Kidney (tissue), 22 donors: ENCODE measurements around the gene CBX5. TPM values are rescaled to one million over a fixed set of nuclear protein-coding genes. Genes with fewer than 3 reads are reported as not detected.
"Not testable (repeated sequence)": the region's sequence is repeated elsewhere in the genome, so short reads cannot be mapped to it uniquely, and the experiment has no call there.

Source experiments
- DNase-seq, 5 donors: peaks; one replicate each; pipeline ENCODE4 v3.0.0-alpha.2; 2013 to 2020
- FAIRE-seq: peaks from 2 replicates; lab custom pipeline; 2012; peaks lifted over from hg19 to GRCh38; lab: Jason Lieb, UNC
- H3K27ac ChIP-seq, 2 donors: one replicate each; pipeline ENCODE4 v1.7.0; 2013; ENCODE audit warnings: low read depth in 2 of 2, low read length in 2 of 2, inconsistent platforms in 1 of 2
- H3K27me3 ChIP-seq: one replicate; pipeline ENCODE4 v1.7.1; 2013; ENCODE audit warnings: low read length, inconsistent platforms; ENCODE audit not compliant: control insufficient read depth, insufficient read depth
- H3K36me3 ChIP-seq, 3 donors: one replicate each; pipeline versions ENCODE4 v1.7.0 to v1.7.1; 2013; ENCODE audit warnings: low read length in 3 of 3, control low read depth in 1 of 3, inconsistent platforms in 1 of 3; ENCODE audit not compliant: insufficient read depth in 3 of 3, control insufficient read depth in 2 of 3
- H3K4me1 ChIP-seq, 3 donors: one replicate each; pipeline versions ENCODE4 v1.7.0 to v1.7.1; 2013; ENCODE audit warnings: low read length in 3 of 3, inconsistent platforms in 1 of 3, low read depth in 1 of 3; ENCODE audit not compliant: control insufficient read depth in 2 of 3, insufficient read depth in 2 of 3
- H3K4me3 ChIP-seq, 3 donors: one replicate each; pipeline versions ENCODE4 v1.7.0 to v1.8.1; 2013; ENCODE audit warnings: low read length in 3 of 3, control low read depth in 1 of 3, inconsistent platforms in 1 of 3
- H3K9ac ChIP-seq, 3 donors: one replicate each; pipeline versions ENCODE4 v1.7.0 to v1.7.1; 2013; ENCODE audit warnings: low read length in 3 of 3, control low read depth in 1 of 3, inconsistent platforms in 1 of 3
- H3K9me3 ChIP-seq, 3 donors: one replicate each; pipeline versions ENCODE4 v1.7.0 to v1.7.1; 2013; ENCODE audit warnings: low read length in 3 of 3, control low read depth in 1 of 3, inconsistent platforms in 1 of 3; ENCODE audit not compliant: control insufficient read depth in 2 of 3, insufficient read depth in 1 of 3
- intact Hi-C: fragments of 100-400 bp; cut with DNase I; formaldehyde crosslinking; loops from one replicate; pipeline ENCODE4 v1.11.1; 2022
- long read RNA-seq, 10 donors: library from polyadenylated mRNA in 1 of 10; unstranded in 1 of 10; transcript quantifications; one replicate each; pipeline ENCODE4 v2.0.0 and lab custom pipeline, GENCODE V29; 2021 to 2026
- polyA plus RNA-seq: library from polyadenylated mRNA; stranded (reverse); fragments of 350-450 nt; fragmentation: Illumina TruSeq; extraction: RNeasy Lipid Tissue Mini Kit (QIAGEN cat#74804); gene quantifications from one replicate; pipeline ENCODE4 v1.2.3, GENCODE V29; 2014; ENCODE audit warnings: low read depth, low replicate concordance; ENCODE audit not compliant: insufficient read depth
- total RNA-seq: library from RNA; stranded (reverse); fragmentation: NEBNext Ultra II Directional; extraction: Animal tissue kit (Norgen Biotek cat#: 25700); gene quantifications from one replicate; pipeline ENCODE4 v1.2.1, GENCODE V29; 2021
- TF ChIP-seq, protein P1 (sequence below): IDR thresholded peaks from 3 replicates; pipeline ENCODE4 v1.5.1; 2012; ENCODE audit warnings: mild to moderate bottlenecking, moderate library complexity, borderline replicate concordance; ENCODE audit not compliant: insufficient read depth; ENCODE audit errors: extremely low read depth
- donor health status: control.
- donor health status: control.
- donor health status: control.
- donor health status: control.
- donor health status: control.
- donor health status: DM: yes; HTN: yes; CAD: no.
- donor health status: Normal renal cell carcinoma (clear cell type).

Gene CBX5
- total RNA-seq, result 112 TPM
- polyA plus RNA-seq, result 15.0 TPM
- long read RNA-seq, donor 1, full-length matches to known transcripts, result 15 of 2,205 reads
- long read RNA-seq, donor 1, partial matches to known transcripts, result 1,252 of 2,205 reads
- long read RNA-seq, donor 1, other reads (novel, unspliced or antisense), result 938 of 2,205 reads
- long read RNA-seq, donor 2, full-length matches to known transcripts, result 20 of 2,259 reads
- long read RNA-seq, donor 2, partial matches to known transcripts, result 1,023 of 2,259 reads
- long read RNA-seq, donor 2, other reads (novel, unspliced or antisense), result 1,216 of 2,259 reads
- long read RNA-seq, donor 3, full-length matches to known transcripts, result 20 of 3,103 reads
- long read RNA-seq, donor 3, partial matches to known transcripts, result 1,732 of 3,103 reads
- long read RNA-seq, donor 3, other reads (novel, unspliced or antisense), result 1,351 of 3,103 reads
- long read RNA-seq, donor 4, full-length matches to known transcripts, result 20 of 49 reads
- long read RNA-seq, donor 4, partial matches to known transcripts, result 29 of 49 reads
- long read RNA-seq, donor 4, other reads (novel, unspliced or antisense), result 0 of 49 reads
- long read RNA-seq, donor 5, full-length matches to known transcripts, result 1 of 1 reads
- long read RNA-seq, donor 5, partial matches to known transcripts, result 0 of 1 reads
- long read RNA-seq, donor 5, other reads (novel, unspliced or antisense), result 0 of 1 reads
- long read RNA-seq, donor 6, full-length matches to known transcripts, result 12 of 5,040 reads
- long read RNA-seq, donor 6, partial matches to known transcripts, result 2,621 of 5,040 reads
- long read RNA-seq, donor 6, other reads (novel, unspliced or antisense), result 2,407 of 5,040 reads
- long read RNA-seq, donor 7, full-length matches to known transcripts, result 6 of 17 reads
- long read RNA-seq, donor 7, partial matches to known transcripts, result 1 of 17 reads
- long read RNA-seq, donor 7, other reads (novel, unspliced or antisense), result 10 of 17 reads
- long read RNA-seq, donor 8, full-length matches to known transcripts, result 12 of 2,653 reads
- long read RNA-seq, donor 8, partial matches to known transcripts, result 1,692 of 2,653 reads
- long read RNA-seq, donor 8, other reads (novel, unspliced or antisense), result 949 of 2,653 reads
- long read RNA-seq, donor 9, full-length matches to known transcripts, result 12 of 17 reads
- long read RNA-seq, donor 9, partial matches to known transcripts, result 5 of 17 reads
- long read RNA-seq, donor 9, other reads (novel, unspliced or antisense), result 0 of 17 reads
- long read RNA-seq, donor 10, full-length matches to known transcripts, result 17 of 55 reads
- long read RNA-seq, donor 10, partial matches to known transcripts, result 38 of 55 reads
- long read RNA-seq, donor 10, other reads (novel, unspliced or antisense), result 0 of 55 reads

DNA sequence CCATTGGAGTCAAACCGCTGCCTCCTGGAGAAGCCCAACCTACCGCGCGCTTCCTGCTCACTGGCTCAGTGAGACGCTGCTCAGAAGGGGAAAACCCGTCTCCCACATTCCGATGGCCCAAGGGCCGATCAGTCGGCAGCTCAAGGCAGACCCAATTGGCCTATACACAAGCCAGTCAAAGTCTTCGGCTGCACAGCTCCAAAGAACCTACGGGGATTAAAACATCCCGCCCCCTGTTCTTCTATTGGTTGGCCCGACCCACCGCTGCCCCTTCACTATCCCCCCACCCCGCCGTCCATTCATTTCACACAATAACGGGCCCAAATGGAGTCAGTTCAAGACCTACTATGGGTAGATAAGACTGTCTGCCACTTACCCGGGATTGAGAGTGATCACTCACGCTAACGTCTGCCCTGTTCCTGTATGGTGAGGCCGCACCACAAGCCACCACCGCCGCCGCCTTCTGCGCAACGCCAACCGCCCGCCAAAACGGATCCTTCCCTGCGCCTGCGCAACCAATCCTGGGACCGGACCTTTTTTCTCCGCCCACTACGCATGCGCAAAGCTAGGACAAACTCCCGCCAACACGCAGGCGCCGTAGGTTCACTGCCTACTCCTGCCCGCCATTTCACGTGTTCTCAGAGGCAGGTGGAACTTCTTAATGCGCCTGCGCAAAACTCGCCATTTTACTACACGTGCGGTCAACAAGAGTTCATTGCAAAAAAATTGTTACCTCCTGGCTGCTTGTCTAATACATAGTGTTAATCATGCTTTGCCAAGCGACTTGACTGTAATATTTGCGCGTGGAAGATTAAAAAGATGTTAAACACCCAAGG is at the start of gene CBX5:
Gene CBX5, minus strand, starts transcription at position 491 of the 836 bp plus-strand sequence. CDS start 22,472 bp downstream, outside the sequence.
- DNase-seq, result peak; percentile 100
- peak within 1 kb of the TSS; percentile 95 to 100 (median 100) for H3K4me3 ChIP-seq
- TF ChIP-seq, protein P1, sequence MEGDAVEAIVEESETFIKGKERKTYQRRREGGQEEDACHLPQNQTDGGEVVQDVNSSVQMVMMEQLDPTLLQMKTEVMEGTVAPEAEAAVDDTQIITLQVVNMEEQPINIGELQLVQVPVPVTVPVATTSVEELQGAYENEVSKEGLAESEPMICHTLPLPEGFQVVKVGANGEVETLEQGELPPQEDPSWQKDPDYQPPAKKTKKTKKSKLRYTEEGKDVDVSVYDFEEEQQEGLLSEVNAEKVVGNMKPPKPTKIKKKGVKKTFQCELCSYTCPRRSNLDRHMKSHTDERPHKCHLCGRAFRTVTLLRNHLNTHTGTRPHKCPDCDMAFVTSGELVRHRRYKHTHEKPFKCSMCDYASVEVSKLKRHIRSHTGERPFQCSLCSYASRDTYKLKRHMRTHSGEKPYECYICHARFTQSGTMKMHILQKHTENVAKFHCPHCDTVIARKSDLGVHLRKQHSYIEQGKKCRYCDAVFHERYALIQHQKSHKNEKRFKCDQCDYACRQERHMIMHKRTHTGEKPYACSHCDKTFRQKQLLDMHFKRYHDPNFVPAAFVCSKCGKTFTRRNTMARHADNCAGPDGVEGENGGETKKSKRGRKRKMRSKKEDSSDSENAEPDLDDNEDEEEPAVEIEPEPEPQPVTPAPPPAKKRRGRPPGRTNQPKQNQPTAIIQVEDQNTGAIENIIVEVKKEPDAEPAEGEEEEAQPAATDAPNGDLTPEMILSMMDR, result no peak
- peaks cover 17 to 32% (median 23%) of the 10 kb centered on the region in 3 donors for H3K36me3 ChIP-seq
- H3K9ac ChIP-seq, result peak within 1 kb of the TSS; percentile 96 to 100 (median 99)
- intact Hi-C loops, result no loop called here
- no peaks in the 10 kb centered on the region for H3K27me3 ChIP-seq
- H3K9me3 ChIP-seq, result no peaks in the 10 kb centered on the region
- H3K4me1 ChIP-seq, result peaks cover 19 to 26% (median 22%) of the 10 kb centered on the region in 3 donors
- FAIRE-seq, result peak; percentile 44
- peak within 1 kb of the TSS; percentile 94 to 98 for H3K27ac ChIP-seq

DNA sequence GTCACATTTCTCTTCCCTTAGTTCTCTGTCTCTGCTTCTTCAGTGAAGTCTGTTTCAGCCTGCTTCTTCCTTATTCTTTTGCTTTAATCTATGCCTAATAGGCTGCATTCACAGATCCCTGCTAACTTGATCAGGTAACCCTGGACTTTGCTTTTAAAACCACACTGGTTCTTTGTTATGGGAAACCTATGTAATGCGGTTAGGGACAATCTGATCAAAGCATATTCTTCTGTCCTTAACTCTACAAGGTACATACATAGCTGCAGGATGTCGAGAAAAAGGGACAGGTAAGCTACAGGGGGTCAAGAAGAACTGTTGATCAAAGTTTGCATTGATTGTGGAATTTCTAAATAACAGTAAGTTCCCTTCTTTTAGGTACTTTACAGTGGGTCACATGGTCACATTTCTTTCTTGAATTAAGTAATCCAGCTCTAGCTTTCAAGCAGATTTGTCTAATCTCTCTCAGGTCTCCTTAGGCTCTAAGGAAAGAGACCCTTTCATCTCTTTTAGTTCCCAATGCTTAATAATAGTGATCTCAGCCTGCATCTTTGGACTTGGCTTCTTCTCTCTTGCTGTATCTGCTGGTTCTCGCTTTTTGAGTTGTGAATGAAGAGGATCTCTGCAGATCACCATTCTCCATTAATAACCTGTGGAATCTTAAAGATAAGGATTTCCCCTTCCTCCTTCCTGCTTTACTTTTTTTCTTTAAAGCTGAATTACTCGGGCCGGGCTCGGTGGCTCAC is 48.8 kb upstream of the CBX5 start:
- DNase-seq (no peak), FAIRE-seq (no peak)
- Histone ChIP-seq H3K4me1 (peaks cover 0 to 9% (median 0%) of the 10 kb centered on the region in 3 donors), H3K27ac (no peak overlapping the region), H3K27me3 (no peaks in the 10 kb centered on the region), H3K36me3 (no peaks in the 10 kb centered on the region), H3K4me3 (no peak overlapping the region), H3K9me3 (no peaks in the 10 kb centered on the region), H3K9ac (peak overlapping the region in 1 of 3 donors; percentile 16)
- TF ChIP-seq, protein P1, result no peak
- intact Hi-C loops, result no loop called here

DNA sequence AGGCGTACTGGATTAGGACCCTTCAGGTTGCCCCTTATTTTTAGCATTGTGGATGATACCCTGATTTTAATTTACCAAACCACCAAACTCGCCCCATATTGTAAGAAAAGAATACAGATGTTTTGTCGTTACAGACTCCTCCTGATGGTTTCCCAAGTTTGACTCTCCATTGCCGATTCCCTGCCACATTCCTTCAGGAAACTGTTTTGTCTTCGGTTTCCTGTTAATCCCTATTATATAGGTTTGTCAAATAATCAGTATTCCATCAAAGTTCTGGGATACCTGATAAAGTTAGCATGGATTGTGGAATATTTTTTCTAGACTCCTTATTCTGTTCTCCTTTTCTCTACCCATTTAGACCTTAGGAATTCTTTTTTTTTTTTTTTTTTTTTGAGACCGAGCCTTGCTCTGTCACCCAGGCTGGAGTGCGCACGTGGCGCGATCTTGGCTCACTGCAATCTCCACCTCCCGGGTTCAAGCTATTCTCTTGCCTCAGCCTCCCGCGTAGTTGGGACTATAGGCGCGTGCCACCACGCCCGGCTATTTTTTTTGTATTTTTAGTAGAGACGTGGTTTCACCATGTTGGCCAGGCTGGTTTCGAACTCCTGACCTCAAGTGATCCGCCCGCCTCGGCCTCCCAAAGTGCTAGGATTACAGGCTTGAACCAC is 45.7 kb upstream of the CBX5 start:
- H3K4me3 ChIP-seq, result peak overlapping the region; percentile 89 to 99 (median 98)
- H3K27me3 ChIP-seq, DNase-seq, H3K9me3 ChIP-seq, intact Hi-C loops, H3K4me1 ChIP-seq, FAIRE-seq, H3K36me3 ChIP-seq: not testable (repeated sequence)
- H3K27ac ChIP-seq, result peak overlapping the region; percentile 74 to 92
- H3K9ac ChIP-seq, result peak overlapping the region; percentile 90 to 99 (median 96)
